Fibroblast of upper back skin (primary cell): ENCODE measurements around the gene SPATA13.

Experiments used
- DNase-seq: peaks from one replicate; pipeline ENCODE4 v3.0.0-alpha.2; 2013

Gene SPATA13

GRCh38 chr13:24142453-24142852, 18.1 kb upstream of the SPATA13 start:
- DNase-seq: no peak

GRCh38 chr13:24142886-24143285, 17.6 kb upstream of the SPATA13 start:
- no peak for DNase-seq

GRCh38 chr13:24145240-24145639, 15.3 kb upstream of the SPATA13 start:
- no peak for DNase-seq

- no peak for DNase-seq
Measured at GRCh38 chr13:24145674-24146073, 14.8 kb upstream of the SPATA13 start.

- DNase-seq: no peak
Measured at GRCh38 chr13:24146961-24147569, 13.5 kb upstream of the SPATA13 start.

- no peak for DNase-seq
Measured at GRCh38 chr13:24147570-24147963, 13.0 kb upstream of the SPATA13 start.

GRCh38 chr13:24148414-24149235, 11.9 kb upstream of the SPATA13 start:
- DNase-seq: peak; percentile 89

- DNase-seq: no peak
Measured at GRCh38 chr13:24149246-24150032, 11.1 kb upstream of the SPATA13 start.

GRCh38 chr13:24150572-24150971, 9.9 kb upstream of the SPATA13 start:
- no peak for DNase-seq

GRCh38 chr13:24151864-24152263, 8.7 kb upstream of the SPATA13 start:
- no peak for DNase-seq

GRCh38 chr13:24152292-24153214, 8.0 kb upstream of the SPATA13 start:
- DNase-seq: no peak

- no peak for DNase-seq
Measured at GRCh38 chr13:24153347-24153746, 7.2 kb upstream of the SPATA13 start.

GRCh38 chr13:24153979-24154701, 6.4 kb upstream of the SPATA13 start:
- no peak for DNase-seq

GRCh38 chr13:24159357-24159756, 1.2 kb upstream of the SPATA13 start:
- no peak for DNase-seq

- DNase-seq: no peak
Measured at GRCh38 chr13:24161010-24161775, 673 bp downstream of the SPATA13 start.

GRCh38 chr13:24161980-24162525, 1.5 kb downstream of the SPATA13 start:
- no peak for DNase-seq

GRCh38 chr13:24162604-24163003, 2.1 kb downstream of the SPATA13 start:
- DNase-seq: no peak

GRCh38 chr13:24165746-24166145, 5.2 kb downstream of the SPATA13 start:
- DNase-seq: peak; percentile 58

- peak; percentile 52 for DNase-seq
Measured at GRCh38 chr13:24166561-24166960, 6.0 kb downstream of the SPATA13 start.

- no peak for DNase-seq
Measured at GRCh38 chr13:24167666-24168391, 7.3 kb downstream of the SPATA13 start.
